Activated CD8-positive, alpha-beta memory T cell treated with anti-CD3 and anti-CD28 coated beads, Interleukin-2, amount 50 U/mL, for 1 hour (primary cell): ENCODE results near the gene EXOC7.

Experiments used
- DNase-seq: peaks from one replicate; pipeline ENCODE4 v3.0.0-alpha.2; 2020; ENCODE audit errors: extremely low read depth

Gene EXOC7

DNA sequence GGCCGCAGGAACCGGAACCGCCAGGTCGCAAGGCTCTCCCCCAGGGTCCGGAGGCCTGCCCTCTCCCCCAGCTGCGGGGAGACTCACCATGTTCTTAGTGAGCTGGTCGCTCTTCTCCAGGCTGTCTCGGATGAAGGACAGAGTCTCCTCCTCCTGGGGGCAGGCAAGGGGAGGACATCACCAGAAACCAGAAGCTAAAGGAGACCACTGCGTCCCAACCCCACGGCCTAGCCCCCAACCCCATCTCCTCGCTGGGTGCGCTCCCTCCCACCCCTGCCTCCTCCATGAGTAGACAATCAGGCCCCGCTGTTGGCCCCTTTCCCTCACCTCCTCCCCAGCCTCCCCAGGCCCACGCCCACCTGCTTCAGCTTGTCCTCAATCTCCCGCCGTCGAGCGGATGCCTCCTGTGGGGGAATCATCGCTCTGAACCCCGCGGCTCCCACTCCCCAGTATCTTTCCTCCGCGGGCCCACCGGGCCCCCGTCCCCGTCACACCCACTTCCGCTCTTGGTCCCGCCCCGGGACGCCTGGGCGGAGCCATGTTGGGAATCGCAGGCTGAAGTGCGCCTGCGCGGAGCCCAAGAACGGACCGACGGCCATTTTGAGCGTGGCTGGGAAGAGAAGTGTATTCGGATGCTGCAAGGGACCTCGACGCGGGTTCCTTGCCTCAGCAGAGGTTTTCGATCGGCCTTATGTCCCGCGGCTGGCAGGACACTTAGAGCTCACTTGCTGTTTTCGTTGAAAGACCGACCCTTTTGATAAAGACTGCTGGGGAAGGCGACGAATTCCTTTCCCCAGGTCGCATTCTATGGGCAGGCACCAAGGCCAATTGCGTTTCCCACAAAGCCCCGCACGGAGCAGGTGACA lies at the start of gene EXOC7:
EXOC7 (minus strand) TSS at position 514 of the 866 bp plus-strand sequence; CDS start at position 419, 95 bp downstream.
- peak; percentile 62 for DNase-seq

GRCh38 chr17:76153202-76153601 lies 49.6 kb upstream of the EXOC7 start:
- no peak for DNase-seq

DNA sequence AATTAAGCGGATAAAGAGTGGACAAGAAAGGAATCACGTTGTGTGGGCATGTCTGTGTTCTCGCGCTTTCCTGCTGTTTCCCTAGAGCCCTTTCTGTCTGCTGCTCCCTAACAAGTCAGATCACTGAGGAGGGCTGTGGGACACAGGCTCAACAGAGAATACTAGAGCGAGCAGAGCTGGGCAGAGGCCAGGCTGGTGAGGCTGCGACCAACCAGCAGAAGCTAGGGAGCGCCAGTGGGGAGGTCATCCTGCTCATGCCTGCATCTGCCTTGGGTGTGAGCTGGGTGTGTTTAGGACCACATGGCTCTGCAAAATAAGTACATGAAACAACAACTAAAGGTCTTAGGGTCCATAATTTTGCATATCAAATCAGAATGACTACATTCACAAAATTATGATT lies 49.0 kb upstream of the EXOC7 start:
- no peak for DNase-seq

- DNase-seq: no peak
Measured at GRCh38 chr17:76151896-76152454, 48.4 kb upstream of the EXOC7 start.

GRCh38 chr17:76150712-76151622 lies 47.4 kb upstream of the EXOC7 start:
- DNase-seq: no peak

- DNase-seq: no peak
Measured at GRCh38 chr17:76149214-76149613, 45.6 kb upstream of the EXOC7 start.

DNA sequence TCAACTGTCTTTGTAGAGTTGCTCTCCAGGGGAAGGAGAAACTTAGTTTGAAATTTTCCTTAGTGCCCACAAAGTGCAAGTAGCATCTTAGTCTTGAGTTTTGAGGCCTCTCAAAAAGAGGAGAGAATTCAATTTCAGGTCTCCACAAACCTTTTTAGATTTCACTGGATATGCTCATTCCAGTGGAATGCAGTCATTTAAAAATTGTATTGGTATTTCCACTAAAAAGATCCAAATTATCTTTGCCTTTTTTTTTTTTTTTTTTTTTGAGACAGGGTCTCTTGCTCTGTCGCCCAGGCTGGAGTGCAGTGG lies 44.4 kb upstream of the EXOC7 start:
- DNase-seq: no peak

DNA sequence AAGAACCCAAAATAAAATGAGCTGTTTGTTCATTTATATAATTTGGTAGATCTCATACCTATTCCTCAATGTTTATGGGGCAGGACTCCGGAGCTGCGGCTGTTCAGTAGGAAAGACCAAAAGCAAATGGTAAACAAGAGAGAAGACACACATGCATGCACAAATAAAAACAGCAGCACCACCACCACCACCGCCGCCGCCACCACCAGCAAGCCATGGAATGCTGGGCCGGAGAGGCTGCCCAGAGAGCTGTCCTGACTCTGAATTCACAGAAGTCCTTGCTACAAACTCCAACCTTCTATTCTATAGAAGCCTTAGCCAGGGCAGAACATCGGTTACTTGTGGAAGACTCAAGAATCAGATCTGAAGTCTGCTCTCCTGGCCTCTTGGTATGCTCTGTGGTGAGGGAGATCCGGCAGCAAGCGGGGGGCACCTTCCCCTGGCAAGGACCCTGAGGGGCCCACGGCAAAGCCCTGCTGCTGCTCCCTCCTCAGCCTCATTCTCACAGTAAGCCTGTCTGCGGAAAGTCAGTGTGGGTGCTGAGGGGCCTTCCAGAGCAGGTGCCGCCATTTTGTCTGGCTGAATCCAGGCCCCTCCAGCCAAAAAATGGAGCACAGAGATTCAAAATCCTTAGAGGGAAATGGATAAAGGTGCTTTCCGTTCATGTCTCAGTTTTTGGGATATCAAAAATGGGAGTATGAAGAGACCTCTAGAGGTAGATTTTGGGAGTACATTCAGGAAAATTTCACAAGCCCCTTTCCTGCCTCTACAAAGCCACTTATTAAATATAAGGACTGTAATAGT lies 43.8 kb upstream of the EXOC7 start:
- no peak for DNase-seq

- DNase-seq: no peak
Measured at GRCh38 chr17:76146053-76146851, 42.7 kb upstream of the EXOC7 start.

DNA sequence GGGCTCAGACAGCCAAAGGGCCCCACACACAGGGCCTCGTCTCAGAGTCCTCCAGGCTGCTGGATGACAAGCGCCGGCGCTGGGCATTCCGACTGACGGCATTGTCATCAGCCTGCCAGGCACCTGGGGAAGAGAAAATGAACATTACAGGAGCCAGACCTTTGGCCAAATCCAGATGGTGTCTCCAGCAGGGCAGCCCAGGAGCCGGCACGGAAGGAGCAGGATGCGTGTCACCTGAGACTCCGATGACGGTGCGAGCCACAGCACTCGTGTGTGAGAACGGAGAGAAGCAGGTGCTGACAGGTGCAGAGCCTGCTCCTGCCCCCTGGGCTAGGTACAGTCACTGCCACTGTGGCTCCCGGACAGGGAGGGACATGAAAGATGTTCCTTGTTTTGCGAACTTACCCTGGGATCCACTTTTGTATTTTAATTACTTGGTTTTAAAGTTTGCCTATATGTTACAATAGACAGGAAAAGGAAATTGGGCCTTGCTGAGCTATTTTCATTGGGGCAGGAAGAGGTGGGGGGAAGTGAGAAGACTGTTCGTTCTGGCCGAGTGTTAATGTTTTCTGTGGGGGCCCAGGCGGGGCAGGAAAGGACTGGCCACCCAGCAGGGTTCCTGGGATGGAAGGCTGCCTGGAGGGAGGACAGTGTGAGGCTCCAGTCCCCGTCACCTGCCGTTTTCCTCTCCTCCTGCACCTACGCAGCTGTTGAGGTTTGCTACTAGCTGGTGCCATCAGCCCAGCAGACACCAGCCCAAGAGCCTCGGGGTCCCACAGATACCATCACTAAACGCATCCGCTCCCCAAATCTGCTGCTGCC lies 41.9 kb upstream of the EXOC7 start:
- DNase-seq: no peak

DNA sequence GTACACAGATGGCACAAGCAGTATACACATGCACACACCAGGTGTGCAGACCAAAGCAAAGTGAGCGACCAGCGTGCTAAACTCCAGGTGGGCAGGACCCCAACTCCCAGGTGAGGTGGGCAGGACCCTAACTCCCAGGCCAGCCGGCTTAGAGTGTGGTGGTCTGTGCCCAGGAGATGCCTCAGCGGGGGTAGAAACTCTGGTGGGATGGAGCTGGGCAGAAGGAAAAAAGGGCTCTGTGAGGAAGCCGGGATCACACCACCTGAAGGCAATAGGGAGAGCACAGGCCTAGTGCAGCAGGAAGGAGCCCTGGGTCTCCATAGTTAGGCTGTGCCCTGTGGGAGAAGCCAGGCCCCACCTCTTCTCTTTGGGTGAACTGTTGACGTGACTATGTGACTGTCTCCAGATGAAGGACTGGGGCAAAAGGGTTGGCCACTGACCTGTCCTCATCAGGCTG lies 39.0 kb upstream of the EXOC7 start:
- DNase-seq: no peak

DNA sequence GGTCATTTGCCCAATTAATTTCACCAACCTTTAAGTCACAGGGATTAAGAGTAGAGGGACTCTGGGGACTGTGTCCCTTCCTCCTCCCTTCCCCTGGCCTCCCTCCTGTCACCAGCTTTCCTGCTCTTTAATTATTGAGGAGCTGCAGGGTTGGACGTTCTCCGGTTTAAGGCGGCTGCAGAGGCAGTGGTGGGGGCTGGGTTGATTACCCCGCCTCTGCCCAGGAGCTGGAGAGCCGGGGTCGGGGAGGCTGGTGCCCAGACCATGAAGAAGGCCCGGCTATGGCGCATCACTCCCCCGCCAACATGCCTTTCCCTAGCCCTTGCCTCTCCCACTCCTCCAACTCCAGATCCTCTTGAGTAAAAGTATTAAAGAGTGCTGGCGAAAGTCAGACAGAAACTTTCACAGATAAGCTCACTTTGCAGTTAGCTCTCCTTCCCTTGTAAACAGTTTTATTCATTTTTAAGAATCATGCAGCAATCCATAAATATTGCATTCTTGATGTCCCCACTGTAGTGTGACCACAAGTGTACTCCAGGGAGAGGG lies 38.5 kb upstream of the EXOC7 start:
- no peak for DNase-seq

DNA sequence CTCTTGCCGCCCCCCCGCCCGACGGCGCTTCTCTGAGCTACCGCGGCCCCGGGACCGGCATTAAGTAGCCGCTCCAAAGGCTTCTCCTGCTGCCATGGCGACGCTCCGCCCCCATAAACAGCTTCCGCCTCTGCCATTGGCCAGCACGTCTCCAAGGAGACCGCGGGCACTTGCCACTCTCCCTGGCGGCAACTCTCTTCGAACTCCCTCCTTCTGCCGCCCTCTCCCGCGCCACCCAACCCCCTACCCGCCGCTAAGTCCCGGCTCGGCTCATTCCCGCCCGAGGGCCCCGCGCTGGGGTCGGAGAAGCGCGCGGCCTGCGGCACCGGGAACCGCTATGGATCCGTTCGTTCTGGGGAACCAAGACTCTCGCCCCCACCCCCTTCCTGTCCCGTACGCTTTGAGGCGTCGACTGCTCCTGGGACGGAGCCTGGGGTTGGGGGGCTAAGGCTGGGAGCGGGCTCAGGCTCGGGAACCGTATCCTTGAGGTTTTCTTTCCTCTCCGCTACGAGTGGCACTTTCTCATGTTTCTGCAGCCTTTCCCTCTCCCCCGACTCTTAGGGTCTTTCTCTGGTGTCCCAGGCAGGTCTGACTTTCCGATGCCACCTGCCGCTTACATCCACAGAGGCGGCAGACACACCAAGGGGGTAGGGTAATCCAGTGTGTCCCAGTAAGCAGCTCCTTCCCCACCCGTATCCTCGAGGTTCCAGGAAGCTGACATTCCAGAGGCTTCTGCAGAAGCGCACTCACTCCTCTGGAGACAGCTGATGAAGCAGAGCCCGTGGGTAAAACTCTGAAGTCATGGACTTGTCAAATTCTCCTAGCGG lies 37.8 kb upstream of the EXOC7 start, which contains the start of gene FOXJ1:
FOXJ1 (minus strand) TSS at position 34 of the 827 bp plus-strand sequence. CDS start 850 bp downstream, outside the sequence.
- DNase-seq: peak; percentile 61

- DNase-seq: no peak
Measured at GRCh38 chr17:76140661-76141211, 37.1 kb upstream of the EXOC7 start.

DNA sequence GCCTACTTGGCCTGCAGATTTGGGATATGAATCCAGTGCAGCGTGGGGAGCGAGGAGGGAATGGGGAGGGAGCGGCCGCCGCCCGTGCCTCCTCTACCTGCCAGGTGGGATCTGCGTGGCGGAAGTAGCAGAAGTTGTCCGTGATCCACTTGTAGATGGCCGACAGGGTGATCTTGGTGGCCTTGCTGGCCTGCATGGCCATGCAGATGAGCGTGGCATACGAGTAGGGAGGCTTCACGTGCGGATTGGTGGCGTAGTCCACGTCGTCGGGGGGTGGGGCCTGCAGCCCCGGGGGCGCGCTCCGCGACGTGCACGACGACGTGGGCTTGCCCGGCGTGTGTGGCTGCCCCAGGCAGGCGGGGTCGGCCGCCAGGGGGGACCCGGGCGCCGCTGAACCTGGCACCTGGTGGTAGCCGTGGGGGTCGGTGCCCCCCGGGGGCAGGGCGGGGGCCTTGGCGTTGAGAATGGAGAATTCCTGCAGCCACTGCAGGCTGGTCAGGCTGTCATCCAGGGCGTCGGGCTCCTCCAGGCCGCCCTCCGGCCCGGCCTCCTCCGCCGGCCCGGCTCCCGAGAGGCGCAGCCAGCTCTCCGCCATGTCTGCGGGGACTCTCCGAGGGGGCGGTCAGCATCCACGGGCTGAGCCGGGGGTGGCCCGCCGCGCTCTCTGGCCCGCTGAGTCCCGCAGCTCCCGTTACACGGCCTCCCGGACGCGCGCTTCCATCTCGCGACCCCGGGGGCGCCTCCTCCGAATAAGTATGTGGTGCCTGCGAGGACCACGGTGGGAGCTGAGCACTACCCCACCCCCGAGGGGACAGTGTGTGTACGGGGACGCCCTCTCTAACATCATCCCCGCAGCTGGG lies 36.4 kb upstream of the EXOC7 start:
- DNase-seq: no peak

DNA sequence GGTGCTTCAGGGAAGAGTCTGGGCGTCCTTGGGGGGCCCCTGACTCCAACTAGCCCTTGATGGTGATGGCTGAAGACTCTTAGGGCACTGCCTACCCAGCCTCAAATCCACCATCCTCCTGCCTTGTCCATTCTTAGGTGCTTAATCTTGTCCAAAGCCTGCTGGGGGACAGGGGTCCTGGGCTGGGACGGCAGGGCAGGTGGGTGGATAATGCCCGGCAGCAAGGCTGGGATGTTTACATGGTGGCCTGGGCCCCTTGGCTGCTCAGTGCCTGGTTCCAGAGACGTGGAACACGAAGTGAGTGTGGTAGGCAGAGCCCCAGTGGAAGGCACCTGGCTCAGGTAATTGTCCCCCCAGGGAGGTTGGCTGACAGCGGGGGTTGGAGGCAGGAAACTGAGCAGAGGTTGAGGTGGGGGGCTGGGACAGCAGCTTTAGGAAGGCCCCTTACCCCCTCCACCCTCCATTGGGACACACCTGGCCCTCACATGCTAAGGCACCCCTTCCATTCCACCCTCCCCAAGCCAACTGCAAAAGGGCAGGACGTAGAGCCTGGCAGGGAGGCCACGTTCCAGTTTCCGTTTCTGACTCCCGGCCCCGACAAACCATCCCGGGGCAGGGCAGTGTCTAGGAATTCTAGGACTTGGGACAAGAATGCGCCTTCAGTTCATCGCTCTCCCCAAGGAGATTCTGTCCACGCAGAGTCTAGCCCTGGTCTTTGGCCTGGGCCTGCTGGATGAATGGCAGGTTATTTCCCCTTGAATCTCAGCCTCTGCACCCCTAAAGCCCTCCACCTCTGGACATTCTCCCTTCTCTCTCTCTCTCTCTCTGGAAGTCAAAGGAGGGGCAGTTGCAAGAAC lies 35.5 kb upstream of the EXOC7 start:
- DNase-seq: no peak
